DMS153 treated with DMSO at 0.1 percent for 48 hours (cell line): ENCODE results near the gene ST7.
"Not testable (repeated sequence)": the region's sequence is repeated elsewhere in the genome, so short reads cannot be mapped to it uniquely, and the experiment has no call there.

Experiments
- DNase-seq: peaks from one replicate; lab custom pipeline; 2025; ENCODE audit not compliant: unreplicated experiment; lab: John Stamatoyannopoulos, UW

Gene ST7

DNA sequence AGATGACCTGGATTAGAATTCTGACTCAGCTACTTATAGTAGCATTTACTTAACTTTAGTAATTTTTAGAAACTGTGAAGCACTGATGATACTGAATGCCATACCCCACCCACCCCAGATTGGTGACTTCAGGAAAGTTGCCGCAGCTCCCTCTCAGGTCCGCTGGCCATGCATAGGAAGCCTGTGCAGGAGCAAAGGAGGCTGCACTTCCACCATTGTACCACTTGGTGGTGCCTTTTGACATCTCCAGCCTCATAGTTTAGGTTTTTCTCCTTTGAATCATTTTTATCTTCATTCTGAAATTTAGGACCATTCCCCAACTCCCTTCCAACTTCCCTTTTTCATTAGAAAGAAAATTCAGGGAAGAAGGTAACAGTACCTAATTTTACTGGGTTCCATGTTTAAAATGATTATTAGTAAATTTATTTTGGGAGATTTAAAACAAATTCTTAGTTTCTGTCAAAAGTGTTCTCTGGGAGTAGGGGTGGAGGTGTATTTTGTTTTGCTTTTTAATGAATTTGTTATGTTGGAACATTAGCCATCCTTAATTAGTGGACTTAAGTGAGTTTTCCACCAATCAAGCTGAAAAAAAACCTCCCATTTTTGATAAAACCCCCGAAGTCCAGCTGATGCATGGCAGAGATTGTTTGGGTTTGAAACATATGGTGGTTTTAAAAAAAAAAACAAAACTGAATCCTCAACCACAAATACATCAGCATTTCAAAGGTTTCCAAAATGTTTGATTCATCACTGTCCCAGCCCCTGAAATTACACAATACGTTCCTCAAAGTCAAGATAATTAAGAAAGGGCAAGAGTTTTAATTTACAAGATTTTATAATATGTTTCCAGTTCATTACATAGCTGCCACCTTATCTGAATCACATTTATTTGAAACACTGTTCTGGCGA, 259.9 kb downstream of the ST7 start:
- DNase-seq: peak; percentile 47

DNA sequence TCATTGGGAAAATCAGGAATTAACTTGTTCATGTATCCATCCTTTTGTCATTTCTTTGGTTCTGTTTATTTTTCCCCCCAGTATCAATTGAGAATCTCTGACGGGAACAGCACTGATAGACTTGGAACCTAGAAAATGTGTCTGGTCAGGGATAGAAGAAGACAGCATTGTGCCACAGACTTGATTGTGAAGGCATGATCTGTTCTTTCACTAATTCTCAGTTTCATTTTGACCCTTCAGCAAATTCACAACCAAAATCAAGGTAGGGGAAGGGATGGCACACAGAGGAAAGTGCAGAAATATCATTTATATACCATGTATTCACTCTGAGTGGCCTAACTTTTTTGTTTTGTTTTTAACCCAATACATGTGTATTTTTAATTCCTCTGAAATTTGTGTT, 262.7 kb downstream of the ST7 start:
- DNase-seq: no peak

- no peak for DNase-seq
Measured at GRCh38 chr7:117216436-117217069, 263.3 kb downstream of the ST7 start.

DNA sequence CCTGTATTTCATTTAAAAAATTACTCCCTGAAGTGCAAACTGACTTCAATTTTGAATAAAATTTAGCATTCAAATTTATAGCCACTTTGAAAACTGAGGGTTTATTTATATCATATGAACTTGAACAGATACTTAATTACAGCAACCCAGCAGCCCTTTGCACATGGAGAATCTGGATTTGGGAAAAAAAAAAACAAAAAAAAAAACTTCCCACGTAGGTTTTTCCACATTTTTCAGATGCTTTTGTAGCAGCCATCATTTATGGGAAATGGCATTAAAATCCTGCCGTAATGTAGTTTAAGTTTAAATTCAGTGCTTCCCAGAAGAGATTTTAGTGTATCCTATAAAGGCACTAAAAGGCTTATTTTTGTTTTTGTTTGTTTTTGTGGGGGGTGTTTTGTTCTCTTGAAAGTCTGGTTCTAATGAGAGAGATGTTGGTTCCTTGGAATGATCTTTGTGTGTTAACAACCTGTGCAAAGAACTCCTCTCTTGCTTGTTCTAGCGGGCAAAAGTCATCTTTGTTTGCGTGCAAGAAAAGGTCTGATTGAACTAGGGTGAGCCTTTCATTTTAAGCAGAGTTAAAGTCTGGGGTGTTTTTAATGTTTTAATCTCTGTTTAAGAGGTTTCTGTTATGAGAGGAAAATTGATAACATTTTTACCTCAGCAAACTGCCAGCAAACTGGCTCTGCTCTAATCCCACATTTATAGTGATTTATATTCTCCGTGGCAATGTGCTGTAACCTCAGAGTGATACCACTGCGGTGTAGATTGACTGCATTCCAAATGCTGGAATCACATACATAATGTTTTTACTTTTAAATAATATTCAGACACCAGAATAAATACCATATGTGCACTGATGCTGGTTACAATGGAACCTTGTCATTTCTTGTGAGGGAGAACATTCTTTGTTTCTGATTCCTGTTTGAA, 264.1 kb downstream of the ST7 start:
- no peak for DNase-seq

GRCh38 chr7:117218700-117219099, 265.4 kb downstream of the ST7 start:
- no peak for DNase-seq

DNA sequence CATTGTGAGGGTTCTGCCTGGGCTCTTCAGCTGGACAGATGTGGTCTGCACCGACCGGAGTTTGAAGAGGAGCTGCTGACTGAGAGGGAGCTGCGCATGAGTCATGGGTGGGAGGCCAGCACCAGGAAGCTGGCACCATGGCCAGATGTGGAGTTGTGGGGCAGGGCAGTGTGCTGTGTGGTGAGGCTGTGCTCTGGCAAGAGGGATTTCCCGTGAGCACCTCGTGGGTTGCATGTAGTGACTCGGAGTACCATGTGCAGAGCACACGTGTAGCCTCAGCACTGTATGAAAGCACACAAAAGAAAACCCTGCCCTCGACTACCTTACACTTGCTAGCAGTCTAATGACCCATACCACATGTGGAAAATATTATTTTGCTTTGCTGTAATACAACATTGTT, 266.2 kb downstream of the ST7 start:
- no peak for DNase-seq

- no peak for DNase-seq
Measured at GRCh38 chr7:117220836-117221235, 267.5 kb downstream of the ST7 start.

DNA sequence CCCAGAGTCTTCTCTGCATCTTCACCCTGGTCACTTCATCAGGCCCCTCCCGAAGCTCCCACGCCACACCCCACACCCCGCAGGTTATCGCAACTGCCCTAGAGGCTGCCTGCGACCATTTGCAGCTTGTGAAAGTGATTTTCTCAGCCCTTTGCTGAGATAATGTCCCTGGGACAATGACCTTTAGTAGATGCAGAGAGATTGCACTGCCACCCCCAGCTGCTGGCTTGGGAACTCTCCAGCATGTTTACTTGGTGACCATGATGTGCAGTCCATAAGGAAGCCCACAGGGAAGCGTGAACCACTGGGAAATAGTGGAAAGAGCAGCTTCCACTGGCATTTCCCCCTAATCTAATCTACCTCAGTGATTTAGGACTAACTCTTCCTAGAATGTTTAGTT, 272.2 kb downstream of the ST7 start:
- no peak for DNase-seq

- DNase-seq: no peak
Measured at GRCh38 chr7:117227091-117227490, 273.8 kb downstream of the ST7 start.

- no peak for DNase-seq
Measured at GRCh38 chr7:117229350-117229749, 276.0 kb downstream of the ST7 start.

DNA sequence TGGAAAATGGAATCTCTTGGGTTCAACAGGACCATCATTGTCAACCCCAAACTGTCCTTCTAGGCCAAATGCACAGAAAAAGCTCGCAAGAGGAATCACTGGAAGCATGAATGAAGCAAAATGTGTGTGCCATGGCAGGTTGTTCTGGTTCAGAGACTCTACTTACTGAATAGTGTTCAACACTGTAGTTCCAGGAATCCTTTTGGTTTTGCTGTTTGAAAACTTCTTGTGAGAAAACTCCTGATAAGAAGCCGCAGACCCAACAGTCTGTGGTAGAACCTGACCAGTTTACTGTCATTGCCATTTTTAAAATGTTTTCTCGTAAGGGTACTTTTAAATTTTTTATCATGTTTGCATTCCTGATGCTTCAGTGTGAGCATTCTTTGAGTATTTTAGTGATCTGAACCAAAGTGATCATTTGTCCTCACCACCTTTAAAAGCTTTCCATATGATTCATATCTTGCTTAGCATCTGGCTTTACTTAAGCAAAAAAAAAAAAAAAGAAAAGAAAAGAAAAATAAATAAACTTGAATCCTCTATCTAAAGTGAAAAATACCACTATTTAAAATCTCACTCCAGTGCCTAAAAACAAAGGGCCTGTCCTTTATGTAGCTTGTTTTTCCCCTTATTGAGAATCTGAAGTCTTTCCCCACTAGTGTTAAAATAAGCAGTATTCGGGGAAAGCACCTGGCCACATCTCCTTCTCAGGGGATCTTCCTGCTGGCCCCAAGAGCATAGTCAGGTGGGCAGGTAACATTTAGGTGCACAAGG, 277.2 kb downstream of the ST7 start:
- DNase-seq: no peak

DNA sequence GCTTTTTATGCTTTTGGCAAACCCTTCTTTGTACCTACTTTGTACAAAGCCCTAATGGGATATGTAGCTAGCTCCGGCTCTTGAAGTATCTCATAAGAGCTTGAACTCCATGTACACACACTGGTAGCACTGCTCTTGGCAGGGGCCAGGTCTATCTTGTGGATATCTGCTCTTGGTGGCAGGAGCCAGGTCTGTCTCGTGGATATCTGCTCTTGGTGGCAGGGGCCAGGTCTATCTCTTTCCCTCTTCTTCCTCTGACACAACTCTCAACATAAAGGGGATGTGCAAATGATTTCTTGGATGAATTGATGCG, 277.7 kb downstream of the ST7 start:
- no peak for DNase-seq

DNA sequence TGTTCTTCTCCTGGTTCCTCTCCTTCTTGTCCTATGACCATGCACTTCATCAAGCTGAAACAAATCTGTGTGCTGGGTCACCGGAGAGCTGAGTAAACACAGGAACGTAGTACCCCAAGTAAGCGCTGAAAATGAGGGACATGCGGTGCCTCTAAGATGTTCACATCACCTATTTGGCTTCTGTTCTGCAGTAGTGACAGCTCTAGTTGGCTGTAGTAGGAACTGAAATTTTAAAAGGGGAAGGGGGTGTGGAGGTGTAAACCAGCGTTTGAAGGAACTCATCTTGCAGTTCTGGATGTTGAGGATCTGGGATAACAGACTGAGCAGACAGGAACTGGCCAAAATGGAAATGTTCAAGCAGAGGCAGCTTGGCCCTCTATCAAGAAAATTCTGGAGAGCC, 284.3 kb downstream of the ST7 start:
- DNase-seq: no peak

DNA sequence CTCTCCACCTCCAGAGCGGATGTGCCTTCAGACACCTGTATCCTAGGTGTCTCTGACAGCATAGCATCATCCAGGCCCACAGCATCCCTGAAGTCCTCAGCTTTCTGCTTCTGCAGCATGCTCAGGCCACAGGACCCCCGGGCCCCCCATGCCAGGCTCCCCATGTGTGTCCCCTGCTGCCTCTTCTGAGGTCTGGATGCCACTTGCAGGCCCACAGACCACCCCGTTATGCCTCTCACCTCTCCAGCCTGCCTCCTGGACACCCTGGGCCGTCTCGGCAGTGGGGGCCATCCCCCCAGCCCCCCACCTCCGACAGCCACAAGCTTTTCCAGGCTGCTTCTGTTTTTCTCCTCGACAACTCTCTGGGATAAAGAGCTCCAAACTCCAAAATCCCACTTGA, 285.2 kb downstream of the ST7 start:
- DNase-seq: no peak

DNA sequence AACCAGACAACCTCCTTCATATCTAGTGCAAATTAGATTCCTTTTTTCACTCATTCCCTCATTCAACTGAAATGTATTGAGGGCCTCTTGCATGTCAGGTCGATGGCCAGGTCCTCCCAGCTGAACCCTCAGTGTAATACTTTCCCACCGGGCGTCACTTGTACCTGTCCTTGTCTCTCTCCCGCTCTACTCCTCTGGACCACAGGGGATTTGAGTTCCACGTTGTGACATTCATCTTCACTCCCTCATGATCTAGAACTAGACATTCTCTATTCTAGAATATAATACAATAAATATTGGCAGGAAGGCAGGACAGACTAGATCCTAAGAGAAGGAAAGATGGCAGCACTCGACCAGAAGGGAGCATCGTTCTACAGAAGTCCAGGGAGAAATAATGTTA, 285.6 kb downstream of the ST7 start:
- DNase-seq: no peak

GRCh38 chr7:117241088-117241487, 287.8 kb downstream of the ST7 start:
- DNase-seq: no peak

DNA sequence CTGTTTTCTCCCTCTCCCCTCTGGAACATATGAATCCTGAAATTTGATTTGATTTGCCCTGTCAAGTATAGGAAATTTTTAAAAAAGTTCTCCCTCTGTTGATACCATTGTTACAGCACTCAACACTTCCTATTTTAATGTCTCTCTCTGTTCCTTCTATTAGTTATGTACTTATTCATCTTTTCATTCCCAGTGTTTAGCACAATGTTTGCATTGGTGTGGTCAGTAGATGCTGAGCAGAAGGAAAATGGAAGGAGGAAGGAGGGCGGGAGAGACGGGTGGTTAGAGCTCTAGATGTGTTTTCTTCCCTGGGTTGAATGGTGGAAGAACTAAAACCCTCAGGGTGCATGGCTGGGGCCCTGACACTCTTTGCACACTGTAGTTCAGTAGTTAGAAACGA, 290.1 kb downstream of the ST7 start:
- DNase-seq: no peak

DNA sequence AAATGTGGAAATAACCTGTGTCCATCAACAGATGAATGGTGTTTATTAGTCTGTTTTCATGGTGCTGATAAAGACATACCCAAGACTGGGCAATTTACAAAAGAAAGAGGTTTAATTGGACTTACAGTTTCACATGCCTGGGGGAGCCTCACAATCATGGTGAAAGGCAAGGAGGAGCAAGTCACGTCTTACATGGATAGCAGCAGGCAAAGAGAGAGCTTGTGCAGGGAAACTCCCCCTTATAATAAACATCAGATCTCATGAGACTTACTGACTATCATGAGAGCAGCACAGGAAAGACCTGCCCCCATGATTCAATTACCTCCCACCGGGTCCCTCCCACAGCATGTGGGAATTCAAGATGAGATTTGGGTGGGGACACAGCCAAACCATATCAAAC, 292.4 kb downstream of the ST7 start:
- not testable (repeated sequence) for DNase-seq

- no peak for DNase-seq
Measured at GRCh38 chr7:117247809-117248208, 294.5 kb downstream of the ST7 start.

DNA sequence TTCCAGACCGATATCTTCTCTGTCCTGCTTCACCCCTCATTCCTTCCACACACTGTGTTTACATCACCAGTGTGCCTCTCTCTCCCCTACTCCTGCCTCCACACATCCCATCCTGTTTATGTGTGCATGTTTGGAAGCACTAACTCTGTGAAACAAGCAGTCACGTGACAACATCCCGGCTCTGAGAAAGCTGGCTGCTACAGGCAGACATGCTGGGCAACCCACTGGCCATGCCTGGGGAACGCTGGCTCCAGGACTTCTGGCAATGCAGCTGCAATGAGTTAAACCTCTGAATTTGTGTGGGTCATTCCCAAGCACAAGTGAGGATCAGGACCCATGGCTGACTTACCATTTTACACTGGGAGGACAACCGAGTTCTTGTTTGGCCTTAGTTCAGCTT, 295.5 kb downstream of the ST7 start:
- DNase-seq: no peak

- DNase-seq: no peak
Measured at GRCh38 chr7:117249696-117250095, 296.4 kb downstream of the ST7 start.
